Neuronal stem cell (in vitro differentiated cells): ENCODE measurements around the gene KRT16.

Experiments
- DNase-seq: peaks from one replicate; pipeline ENCODE4 v3.0.0-alpha.2; 2013; ENCODE audit warnings: low spot score
- H2AFZ ChIP-seq: one replicate; pipeline ENCODE4 v1.6.1; 2013; ENCODE audit warnings: mild to moderate bottlenecking, low read length, inconsistent platforms
- H2AK5ac ChIP-seq: 2 replicates; pipeline ENCODE4 v1.6.1; 2013; ENCODE audit warnings: low read depth, mild to moderate bottlenecking, inconsistent platforms, low read length, moderate library complexity, mixed read lengths
- H2BK120ac ChIP-seq: 2 replicates; pipeline ENCODE4 v1.6.1; 2013; ENCODE audit warnings: low read depth, mild to moderate bottlenecking, inconsistent platforms, low read length, moderate library complexity, mixed read lengths
- H2BK12ac ChIP-seq: one replicate; pipeline ENCODE4 v1.6.1; 2013; ENCODE audit warnings: low read length, inconsistent platforms
- H2BK15ac ChIP-seq: 2 replicates; pipeline ENCODE4 v1.6.1; 2013; ENCODE audit warnings: mild to moderate bottlenecking, low read length, inconsistent platforms, mixed read lengths
- H2BK5ac ChIP-seq: one replicate; pipeline ENCODE4 v1.6.1; 2013; ENCODE audit warnings: inconsistent platforms, mild to moderate bottlenecking, low read length, moderate library complexity
- H3K14ac ChIP-seq: one replicate; pipeline ENCODE4 v1.6.1; 2013; ENCODE audit warnings: low read length, inconsistent platforms
- H3K18ac ChIP-seq: 2 replicates; pipeline ENCODE4 v1.6.1; 2013; ENCODE audit warnings: low read length, inconsistent platforms
- H3K23ac ChIP-seq: 2 replicates; pipeline ENCODE4 v1.6.1; 2013; ENCODE audit warnings: low read depth, mild to moderate bottlenecking, mixed read lengths, low read length, inconsistent platforms; ENCODE audit not compliant: poor library complexity
- H3K27ac ChIP-seq: replicated peaks from 3 replicates; pipeline ENCODE4 v1.5.1; 2013; ENCODE audit warnings: low read length, inconsistent platforms
- H3K27me3 ChIP-seq, 3 experiments: 2 replicates each; pipeline ENCODE4 v1.6.1; 2013; ENCODE audit warnings: low read length in 3 of 3, mild to moderate bottlenecking in 2 of 3, inconsistent platforms in 1 of 3, low read depth in 1 of 3, mixed read lengths in 1 of 3, moderate library complexity in 1 of 3; ENCODE audit not compliant: control insufficient read depth in 3 of 3, insufficient read depth in 3 of 3
- H3K36me3 ChIP-seq, 2 donors: replicated peaks in 1 of 2; 2 replicates each; pipeline ENCODE4 v1.6.1; 2013; ENCODE audit warnings: low read length in 2 of 2; ENCODE audit not compliant: control insufficient read depth in 2 of 2, insufficient read depth in 2 of 2
- H3K4ac ChIP-seq: 2 replicates; pipeline ENCODE4 v1.6.1; 2013; ENCODE audit warnings: inconsistent platforms, mild to moderate bottlenecking, low read length, moderate library complexity
- H3K4me1 ChIP-seq, 2 donors: 1 replicate in 1 of 2; 2 replicates in 1 of 2; pipeline ENCODE4 v1.6.1; 2013; ENCODE audit warnings: low read length in 2 of 2, low read depth in 1 of 2; ENCODE audit not compliant: control insufficient read depth in 2 of 2, insufficient read depth in 1 of 2
- H3K4me2 ChIP-seq: one replicate; pipeline ENCODE4 v1.6.1; 2013; ENCODE audit warnings: mild to moderate bottlenecking, low read length, inconsistent platforms; ENCODE audit not compliant: insufficient read depth, poor library complexity, severe bottlenecking
- H3K4me3 ChIP-seq, 2 donors: 2 replicates each; pipeline ENCODE4 v1.5.1; 2013; ENCODE audit warnings: low read length in 2 of 2, mild to moderate bottlenecking in 2 of 2, inconsistent platforms in 1 of 2, moderate library complexity in 1 of 2
- H3K79me1 ChIP-seq: one replicate; pipeline ENCODE4 v1.6.1; 2013; ENCODE audit warnings: low read depth, mild to moderate bottlenecking, inconsistent platforms, low read length, moderate library complexity
- H3K9ac ChIP-seq: one replicate; pipeline ENCODE4 v1.6.1; 2013; ENCODE audit warnings: mild to moderate bottlenecking, low read depth, low read length, inconsistent platforms; ENCODE audit not compliant: poor library complexity
- H3K9me3 ChIP-seq, 2 donors: replicated peaks in 1 of 2; 2 replicates each; pipeline versions ENCODE3 to v1.6.1; 2013; ENCODE audit warnings: low read length in 2 of 2, mild to moderate bottlenecking in 2 of 2, inconsistent platforms in 1 of 2, low read depth in 1 of 2, mixed read lengths in 1 of 2, moderate library complexity in 1 of 2; ENCODE audit not compliant: control insufficient read depth in 2 of 2, insufficient read depth in 1 of 2
- H4K8ac ChIP-seq: one replicate; pipeline ENCODE4 v1.6.1; 2013; ENCODE audit warnings: low read depth, mild to moderate bottlenecking, inconsistent platforms, low read length, moderate library complexity
- H4K91ac ChIP-seq: one replicate; pipeline ENCODE4 v1.6.1; 2013; ENCODE audit warnings: low read length, low read depth, mild to moderate bottlenecking, inconsistent platforms; ENCODE audit not compliant: poor library complexity
- WGBS, 2 donors: extraction: QIAGEN DNeasy Blood & Tissue Kit; methylation state at CpG; one replicate each; pipeline ENCODE4 v1.1.7; 2013; ENCODE audit warnings: missing lambda C conversion rate in 2 of 2, mixed read lengths in 1 of 2; ENCODE audit not compliant: insufficient read length in 2 of 2, insufficient replicate concordance in 1 of 2; ENCODE audit errors: extremely low coverage in 2 of 2; 5-methylcytosine and 5-hydroxymethylcytosine counted together

The KRT16 gene

GRCh38 chr17:41571561-41572434 lies 40.8 kb downstream of the KRT16 start, which contains the start of gene KRT9:
Gene KRT9 (minus strand): TSS chr17:41572059. CDS start chr17:41571992, 67 bp downstream.
- H3K4me3 ChIP-seq = no peak within 1 kb of the TSS
- no peak within 1 kb of the TSS for H3K4ac ChIP-seq
- H3K9ac ChIP-seq = no peak within 1 kb of the TSS
- H2AK5ac ChIP-seq = no peak within 1 kb of the TSS
- no peak within 1 kb of the TSS for H2BK15ac ChIP-seq
- H2BK12ac ChIP-seq = no peak within 1 kb of the TSS
- H3K14ac ChIP-seq = no peak within 1 kb of the TSS
- WGBS, 2 donors = no CpG with 5 or more reads among the region's 24 CpGs
- H3K79me1 ChIP-seq = no peaks in the 10 kb centered on the region
- H3K36me3 ChIP-seq = no peaks in the 10 kb centered on the region
- H3K27me3 ChIP-seq = peaks cover 0 to 9% (median 0%) of the 10 kb centered on the region in 3 experiments
- H3K23ac ChIP-seq = peak within 1 kb of the TSS; percentile 4
- H3K4me1 ChIP-seq = no peaks in the 10 kb centered on the region
- H3K4me2 ChIP-seq = no peak within 1 kb of the TSS
- H3K27ac ChIP-seq = no peak within 1 kb of the TSS
- no peak for DNase-seq
- H2BK120ac ChIP-seq = no peak within 1 kb of the TSS
- H3K9me3 ChIP-seq = no peaks in the 10 kb centered on the region
- H4K91ac ChIP-seq = no peak within 1 kb of the TSS
- peak within 1 kb of the TSS; percentile 8 for H3K18ac ChIP-seq
- no peak within 1 kb of the TSS for H2AFZ ChIP-seq
- H4K8ac ChIP-seq = no peak within 1 kb of the TSS
- no peak within 1 kb of the TSS for H2BK5ac ChIP-seq

GRCh38 chr17:41567317-41567716 lies 45.2 kb downstream of the KRT16 start:
- Histone ChIP-seq H2AK5ac (no peak overlapping the region), H3K4me1 (no peaks in the 10 kb centered on the region), H2AFZ (no peak overlapping the region), H3K9me3 (no peaks in the 10 kb centered on the region), H4K91ac (no peak overlapping the region), H2BK12ac (no peak overlapping the region), H3K4ac (no peak overlapping the region), H2BK120ac (no peak overlapping the region), H3K27me3 (peaks cover 0 to 3% (median 0%) of the 10 kb centered on the region in 3 experiments), H3K36me3 (no peaks in the 10 kb centered on the region), H3K18ac (no peak overlapping the region), H2BK15ac (no peak overlapping the region), H3K9ac (no peak overlapping the region), H3K4me2 (no peak overlapping the region), H3K23ac (no peak overlapping the region), H4K8ac (no peak overlapping the region), H2BK5ac (no peak overlapping the region), H3K79me1 (no peaks in the 10 kb centered on the region), H3K14ac (no peak overlapping the region), H3K4me3 (no peak overlapping the region), H3K27ac (no peak overlapping the region)
- no peak for DNase-seq
- no CpG with 5 or more reads among the region's 6 CpGs for WGBS, 2 donors

- no peak overlapping the region for H2BK120ac ChIP-seq
- no peak overlapping the region for H3K4ac ChIP-seq
- no peak overlapping the region for H2BK12ac ChIP-seq
- H3K4me1 ChIP-seq = no peaks in the 10 kb centered on the region
- no peak overlapping the region for H3K18ac ChIP-seq
- H3K4me2 ChIP-seq = no peak overlapping the region
- H3K14ac ChIP-seq = no peak overlapping the region
- H2BK15ac ChIP-seq = no peak overlapping the region
- no peaks in the 10 kb centered on the region for H3K36me3 ChIP-seq
- no peak overlapping the region for H3K4me3 ChIP-seq
- H3K9ac ChIP-seq = no peak overlapping the region
- H2BK5ac ChIP-seq = no peak overlapping the region
- no peak for DNase-seq
- no peak overlapping the region for H3K27ac ChIP-seq
- no peak overlapping the region for H3K23ac ChIP-seq
- H3K9me3 ChIP-seq = no peaks in the 10 kb centered on the region
- H3K27me3 ChIP-seq = no peaks in the 10 kb centered on the region
- no peak overlapping the region for H2AK5ac ChIP-seq
- H2AFZ ChIP-seq = no peak overlapping the region
- no peak overlapping the region for H4K91ac ChIP-seq
- H3K79me1 ChIP-seq = no peaks in the 10 kb centered on the region
- H4K8ac ChIP-seq = no peak overlapping the region
These were observed 47.2 kb downstream of the KRT16 start for GRCh38 chr17:41565338-41565737.

- Histone ChIP-seq H4K91ac (no peak overlapping the region), H3K27ac (no peak overlapping the region), H4K8ac (no peak overlapping the region), H2BK120ac (no peak overlapping the region), H3K14ac (no peak overlapping the region), H3K23ac (no peak overlapping the region), H3K9me3 (no peaks in the 10 kb centered on the region), H3K4me1 (no peaks in the 10 kb centered on the region), H3K9ac (no peak overlapping the region), H3K79me1 (no peaks in the 10 kb centered on the region), H2BK12ac (no peak overlapping the region), H3K4me3 (no peak overlapping the region), H3K4me2 (no peak overlapping the region), H3K36me3 (no peaks in the 10 kb centered on the region), H2BK15ac (no peak overlapping the region), H2AK5ac (no peak overlapping the region), H2AFZ (no peak overlapping the region), H3K27me3 (no peaks in the 10 kb centered on the region), H3K4ac (no peak overlapping the region), H2BK5ac (no peak overlapping the region), H3K18ac (no peak overlapping the region)
- no peak for DNase-seq
- WGBS, 2 donors = no CpG with 5 or more reads among the region's 3 CpGs
These were observed 48.9 kb downstream of the KRT16 start for GRCh38 chr17:41563607-41564170.
